ENCODE results near the gene NFIC.

NFIC gene

GRCh38 chr19:3335431-3336350 is 30.7 kb upstream of the NFIC start:
- TF ChIP-seq CTCF (IDR thresholded peaks at IDR 0.05) = no peak

GRCh38 chr19:3336351-3336679 is 30.1 kb upstream of the NFIC start:
- no peak for TF ChIP-seq CTCF (IDR thresholded peaks at IDR 0.05)

- no peak for TF ChIP-seq CTCF (IDR thresholded peaks at IDR 0.05)
These were observed 29.5 kb upstream of the NFIC start for GRCh38 chr19:3336680-3337523.

- no peak for TF ChIP-seq CTCF (IDR thresholded peaks at IDR 0.05)
These were observed 27.7 kb upstream of the NFIC start for GRCh38 chr19:3338541-3339181.

- TF ChIP-seq CTCF (IDR thresholded peaks at IDR 0.05) = no peak
These were observed 26.0 kb upstream of the NFIC start for GRCh38 chr19:3340340-3340739.

- no peak for TF ChIP-seq CTCF (IDR thresholded peaks at IDR 0.05)
These were observed 24.1 kb upstream of the NFIC start for GRCh38 chr19:3342246-3342645.
